Epithelial cell of proximal tubule (primary cell): Measurements from ENCODE around the gene C5orf46. TPM values are rescaled to one million over a fixed set of nuclear protein-coding genes. Genes with fewer than 3 reads are reported as not detected.
"Not testable (repeated sequence)": the region's sequence is repeated elsewhere in the genome, so short reads cannot be mapped to it uniquely, and the experiment has no call there.

Source experiments
- DNase-seq: peaks from one replicate; pipeline ENCODE4 v3.0.0-alpha.2; 2011; ENCODE audit warnings: low read depth
- H3K4me3 ChIP-seq: 2 replicates; pipeline ENCODE4 v1.5.1; 2011; ENCODE audit warnings: low read depth, mild to moderate bottlenecking, low read length
- total RNA-seq: library from RNA; depleted of rRNA; stranded (reverse); fragments of >200 nt; gene quantifications from 2 replicates; pipeline ENCODE4 v1.2.3, GENCODE V29; 2015
- TF ChIP-seq, protein P1 (sequence below): conservative IDR thresholded peaks from 2 replicates; pipeline ENCODE4 v1.5.1; 2012; ENCODE audit warnings: low read depth, mild to moderate bottlenecking, low read length

Gene C5orf46
- total RNA-seq = not detected in 2 replicates

DNA sequence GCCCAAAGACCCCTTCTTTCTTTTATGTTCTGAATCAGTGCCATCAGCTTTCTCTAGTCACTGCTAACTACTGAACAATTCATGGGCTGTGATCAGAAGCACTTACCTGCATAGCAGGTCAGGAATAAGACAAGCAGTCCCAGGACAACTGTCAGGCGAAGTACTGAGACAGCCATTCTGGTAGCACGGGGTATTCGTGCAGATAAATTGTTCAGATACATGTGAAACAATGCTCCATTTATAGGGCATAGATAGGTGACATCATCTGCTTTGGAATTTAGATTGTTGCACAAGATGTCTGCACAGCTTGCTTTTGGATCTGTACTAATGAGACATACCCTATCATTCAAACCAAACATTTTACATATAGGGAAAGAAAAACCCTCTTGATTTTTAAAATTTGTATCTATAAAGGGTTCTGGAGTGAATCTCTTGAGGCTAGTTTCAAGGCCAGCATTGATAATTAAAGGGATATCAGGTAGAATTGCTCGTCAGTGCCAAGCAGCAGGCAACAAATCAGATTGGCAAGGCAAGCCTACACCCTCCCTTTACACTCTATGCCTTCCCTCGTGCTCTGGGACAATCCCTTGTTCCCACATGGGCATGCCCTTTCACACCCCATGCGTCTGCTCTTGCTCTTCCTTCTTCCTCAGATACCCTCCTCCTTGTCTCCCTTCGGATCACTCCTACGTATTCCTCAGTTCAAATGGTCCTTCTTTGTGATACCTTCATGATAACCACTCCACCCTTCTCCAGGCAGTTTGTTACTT, at the start of gene C5orf46:
Gene C5orf46, minus strand, starts transcription at position 213 of the 770 bp plus-strand sequence. Its CDS starts 37 bp downstream, at position 176.
- H3K4me3 ChIP-seq = no peak within 1 kb of the TSS
- DNase-seq = no peak
- TF ChIP-seq, protein P1, sequence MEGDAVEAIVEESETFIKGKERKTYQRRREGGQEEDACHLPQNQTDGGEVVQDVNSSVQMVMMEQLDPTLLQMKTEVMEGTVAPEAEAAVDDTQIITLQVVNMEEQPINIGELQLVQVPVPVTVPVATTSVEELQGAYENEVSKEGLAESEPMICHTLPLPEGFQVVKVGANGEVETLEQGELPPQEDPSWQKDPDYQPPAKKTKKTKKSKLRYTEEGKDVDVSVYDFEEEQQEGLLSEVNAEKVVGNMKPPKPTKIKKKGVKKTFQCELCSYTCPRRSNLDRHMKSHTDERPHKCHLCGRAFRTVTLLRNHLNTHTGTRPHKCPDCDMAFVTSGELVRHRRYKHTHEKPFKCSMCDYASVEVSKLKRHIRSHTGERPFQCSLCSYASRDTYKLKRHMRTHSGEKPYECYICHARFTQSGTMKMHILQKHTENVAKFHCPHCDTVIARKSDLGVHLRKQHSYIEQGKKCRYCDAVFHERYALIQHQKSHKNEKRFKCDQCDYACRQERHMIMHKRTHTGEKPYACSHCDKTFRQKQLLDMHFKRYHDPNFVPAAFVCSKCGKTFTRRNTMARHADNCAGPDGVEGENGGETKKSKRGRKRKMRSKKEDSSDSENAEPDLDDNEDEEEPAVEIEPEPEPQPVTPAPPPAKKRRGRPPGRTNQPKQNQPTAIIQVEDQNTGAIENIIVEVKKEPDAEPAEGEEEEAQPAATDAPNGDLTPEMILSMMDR = no peak

DNA sequence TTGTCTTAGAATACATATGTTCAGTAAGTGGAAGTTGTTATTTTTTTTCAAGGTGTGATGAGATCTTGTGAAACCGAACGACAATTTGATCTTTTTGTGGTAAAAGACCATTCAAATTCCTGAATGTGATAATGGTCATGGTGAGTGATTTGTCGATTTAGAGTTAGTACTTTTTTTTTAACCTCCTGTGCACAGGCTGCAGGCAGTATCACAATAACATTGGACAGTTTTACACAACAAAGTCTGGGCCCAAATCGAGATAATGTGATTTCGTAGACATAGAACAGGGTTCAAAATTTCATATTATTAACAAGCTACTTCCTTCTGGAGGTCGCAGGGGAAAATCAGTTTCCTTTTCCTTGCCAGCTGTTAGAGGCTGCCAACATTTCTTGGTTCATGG, 48.6 kb upstream of the C5orf46 start:
- TF ChIP-seq, protein P1 = no peak
- DNase-seq = no peak

DNA sequence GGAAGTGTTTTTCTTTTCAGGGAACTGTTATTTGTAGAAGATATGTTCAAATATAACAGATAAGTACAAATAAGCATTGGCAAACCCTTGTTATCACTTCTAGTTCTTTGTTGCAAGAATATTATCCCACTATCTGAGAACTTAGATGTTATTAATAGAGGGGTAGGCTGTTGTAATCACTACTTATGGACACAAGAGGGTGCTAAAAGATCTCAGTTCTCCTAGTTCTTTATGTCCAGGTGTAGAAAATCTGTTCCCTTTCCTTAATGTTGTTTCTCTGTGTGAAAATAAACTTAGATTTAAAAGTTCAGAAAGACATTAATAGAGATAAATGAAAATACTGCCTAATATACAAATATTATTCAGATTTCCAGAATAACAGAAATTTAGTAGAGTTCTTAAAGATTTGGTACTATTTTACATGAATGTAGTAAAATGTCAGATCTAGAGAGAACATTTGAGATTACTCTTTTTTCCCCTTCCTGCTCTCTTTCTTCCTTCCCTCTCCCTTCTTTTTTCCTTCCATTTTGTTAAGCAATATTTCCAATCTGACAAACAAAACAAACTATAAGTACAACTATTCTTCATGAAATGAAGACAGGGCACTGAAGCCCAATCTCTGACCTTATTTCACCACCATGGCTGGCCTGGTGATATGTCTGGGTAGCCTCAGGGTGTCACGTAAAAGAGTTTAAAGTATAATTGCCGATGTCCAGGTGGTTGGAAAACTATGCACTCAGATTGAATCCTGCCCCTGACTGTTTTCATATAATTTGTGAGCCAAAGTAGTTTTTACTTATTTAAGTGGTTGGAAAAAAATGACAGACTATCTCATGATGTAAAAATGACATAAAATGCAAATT, 43.6 kb upstream of the C5orf46 start:
- TF ChIP-seq, protein P1 = peak; percentile 64
- no peak overlapping the region for H3K4me3 ChIP-seq
- DNase-seq = peak; percentile 18

More for the DNA sequence above, 48.6 kb upstream of the C5orf46 start:
- H3K4me3 ChIP-seq = no peak overlapping the region

DNA sequence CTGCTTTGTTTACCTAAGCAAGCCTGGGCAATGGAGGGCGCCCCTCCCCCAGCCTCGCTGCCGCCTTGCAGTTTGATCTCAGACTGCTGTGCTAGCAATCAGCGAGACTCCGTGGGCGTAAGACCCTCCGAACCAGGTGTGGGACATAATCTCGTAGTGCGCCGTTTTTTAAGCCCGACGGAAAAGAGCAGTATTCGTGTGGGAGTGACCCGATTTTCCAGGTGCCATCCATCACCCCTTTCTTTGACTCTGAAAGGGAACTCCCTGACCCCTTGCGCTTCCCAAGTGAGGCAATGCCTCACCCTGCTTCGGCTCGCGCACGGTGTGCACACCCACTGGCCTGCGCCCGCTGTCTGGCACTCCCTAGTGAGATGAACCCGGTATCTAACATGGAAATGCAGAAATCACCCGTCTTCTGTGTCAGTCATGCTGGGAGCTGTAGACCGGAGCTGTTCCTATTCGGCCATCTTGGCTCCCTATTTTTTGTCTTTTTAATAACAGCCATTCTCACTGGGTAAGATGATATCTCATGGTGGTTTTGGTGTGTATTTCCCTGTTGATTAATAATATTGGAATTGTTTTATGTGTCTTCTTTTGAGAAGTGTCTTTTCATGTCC, 40.4 kb upstream of the C5orf46 start:
- peak overlapping the region; percentile 8 for H3K4me3 ChIP-seq
- DNase-seq = not testable (repeated sequence)

DNA sequence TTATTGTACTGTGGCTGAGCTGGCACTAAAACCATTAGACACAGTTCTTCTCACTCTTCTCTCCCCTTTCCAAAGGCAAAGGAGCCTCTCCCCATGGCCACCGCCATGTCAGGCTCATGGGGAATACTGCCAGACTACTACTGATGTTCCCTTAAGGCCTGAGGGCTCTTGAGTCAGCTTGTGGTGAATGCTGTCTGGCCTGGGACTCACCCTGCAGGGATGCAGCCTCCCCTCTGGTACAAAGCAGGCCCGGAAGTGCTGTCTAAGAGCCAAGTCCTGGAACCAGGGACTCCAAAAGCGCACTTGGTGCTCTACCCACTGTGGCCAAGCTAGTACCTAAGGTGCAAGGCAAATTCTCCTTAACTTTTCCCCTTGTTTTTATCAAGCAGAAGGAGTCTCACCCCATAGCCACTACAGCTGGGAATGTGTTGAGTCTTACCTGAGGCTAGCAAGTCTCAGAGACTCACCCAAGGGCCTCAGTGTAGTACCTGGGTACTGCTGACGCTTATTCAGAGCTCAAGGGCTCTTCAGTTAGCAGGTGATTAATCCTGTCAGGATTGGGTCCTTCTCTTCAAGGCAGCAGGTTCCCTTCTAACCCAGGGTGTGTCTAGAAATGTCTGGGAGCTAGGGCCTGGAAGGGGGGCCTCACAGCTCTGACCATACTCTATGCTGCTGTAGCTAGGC, 33.2 kb upstream of the C5orf46 start:
- TF ChIP-seq, protein P1 = no peak
- DNase-seq = no peak

DNA sequence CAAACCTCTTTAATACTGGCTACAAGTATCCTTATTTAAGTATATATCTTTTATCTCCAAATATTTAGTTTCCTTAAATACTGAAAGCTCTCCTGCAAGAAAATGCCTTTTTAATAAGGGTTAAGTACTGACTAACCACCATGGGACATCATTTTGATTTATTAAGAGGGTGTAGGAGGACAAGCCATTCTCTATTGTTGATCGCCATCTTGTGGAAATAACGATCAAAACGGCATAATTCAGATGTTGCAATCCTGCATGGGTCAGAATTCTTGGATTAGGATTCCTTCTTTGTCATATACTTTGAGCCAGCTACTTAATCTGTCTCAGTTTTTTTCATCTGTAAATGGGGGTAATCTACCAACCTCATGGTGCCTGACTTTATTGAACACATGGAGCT, 28.7 kb upstream of the C5orf46 start:
- H3K4me3 ChIP-seq = no peak overlapping the region
- TF ChIP-seq, protein P1 = peak; percentile 57
- peak; percentile 9 for DNase-seq

More for the DNA sequence above, 33.2 kb upstream of the C5orf46 start:
- H3K4me3 ChIP-seq = no peak overlapping the region
